Measurements from ENCODE around the gene OSBP2.

Gene OSBP2

DNA sequence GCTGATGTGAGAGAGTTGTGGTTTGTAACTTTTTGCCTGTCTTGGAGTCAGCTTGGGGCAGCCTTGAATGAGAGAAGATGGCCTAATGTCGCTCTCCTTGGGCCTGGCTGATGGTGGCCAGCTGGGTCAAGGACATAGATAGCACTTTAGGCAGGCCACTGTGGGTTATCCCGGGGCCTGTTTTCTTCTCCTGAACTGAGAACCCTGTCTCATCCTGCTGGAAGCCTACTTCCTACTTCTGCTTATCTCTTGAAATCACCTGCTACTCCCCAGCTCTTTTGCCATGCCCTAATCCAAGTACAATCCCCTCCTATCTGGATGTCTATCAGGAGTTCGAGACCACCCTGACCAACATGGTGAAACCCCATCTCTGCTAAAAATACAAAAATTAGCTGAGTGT, 49.5 kb downstream of the OSBP2 start:
- TF ChIP-seq REST (IDR thresholded peaks at IDR 0.05; ENCODE audit: low read depth) (no peak), TAF1 (IDR thresholded peaks at IDR 0.05; ENCODE audit: low read depth) (no peak), MAX (IDR thresholded peaks at IDR 0.05) (no peak), EGR1 (IDR thresholded peaks at IDR 0.05) (no peak), EP300 (IDR thresholded peaks at IDR 0.05; ENCODE audit: borderline replicate concordance) (no peak), RAD21 (IDR thresholded peaks at IDR 0.05; ENCODE audit: low read depth) (no peak), ZBTB7A (IDR thresholded peaks at IDR 0.05; ENCODE audit: low read depth) (no peak), FOXM1 (IDR thresholded peaks at IDR 0.05; ENCODE audit: borderline replicate concordance, low read depth) (no peak), USF1 (IDR thresholded peaks at IDR 0.05) (no peak), NFIC (IDR thresholded peaks at IDR 0.05) (no peak), CEBPB (IDR thresholded peaks at IDR 0.05) (no peak), CREB1 (IDR thresholded peaks at IDR 0.05; ENCODE audit: low read depth) (no peak), TEAD4 (IDR thresholded peaks at IDR 0.05) (no peak)

DNA sequence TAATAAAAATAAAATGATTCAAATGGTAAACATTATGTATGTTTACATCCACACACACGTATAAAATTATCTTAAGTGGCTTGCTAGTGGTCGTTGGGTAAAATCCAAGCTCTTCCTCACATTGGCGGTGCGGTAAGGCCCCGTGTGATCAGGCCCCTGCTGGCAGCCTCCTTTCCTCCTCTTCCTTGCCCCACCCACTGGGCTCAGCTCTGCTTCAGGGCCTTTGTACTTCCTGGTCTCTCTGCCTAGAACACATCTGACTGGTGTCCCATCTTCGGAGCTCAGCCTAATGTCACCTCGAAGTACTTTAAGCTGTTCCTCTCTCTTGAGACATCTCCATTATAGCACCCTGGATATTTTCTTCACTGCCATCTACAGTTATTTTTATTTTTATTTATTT, 52.8 kb downstream of the OSBP2 start:
- TF ChIP-seq EGR1 (IDR thresholded peaks at IDR 0.05): no peak
- no peak for TF ChIP-seq EP300 (IDR thresholded peaks at IDR 0.05; ENCODE audit: borderline replicate concordance)
- TF ChIP-seq FOXM1 (IDR thresholded peaks at IDR 0.05; ENCODE audit: borderline replicate concordance, low read depth): no peak
- no peak for TF ChIP-seq CEBPB (IDR thresholded peaks at IDR 0.05)
- no peak for TF ChIP-seq YY1 (IDR thresholded peaks at IDR 0.05; ENCODE audit: low read depth)
- no peak for TF ChIP-seq USF1 (IDR thresholded peaks at IDR 0.05)
- no peak for TF ChIP-seq ZBTB7A (IDR thresholded peaks at IDR 0.05; ENCODE audit: low read depth)
- no peak for TF ChIP-seq REST (IDR thresholded peaks at IDR 0.05; ENCODE audit: low read depth)
- TF ChIP-seq MAX (IDR thresholded peaks at IDR 0.05): no peak
- no peak for TF ChIP-seq CREB1 (IDR thresholded peaks at IDR 0.05; ENCODE audit: low read depth)
- no peak for TF ChIP-seq RAD21 (IDR thresholded peaks at IDR 0.05; ENCODE audit: low read depth)

DNA sequence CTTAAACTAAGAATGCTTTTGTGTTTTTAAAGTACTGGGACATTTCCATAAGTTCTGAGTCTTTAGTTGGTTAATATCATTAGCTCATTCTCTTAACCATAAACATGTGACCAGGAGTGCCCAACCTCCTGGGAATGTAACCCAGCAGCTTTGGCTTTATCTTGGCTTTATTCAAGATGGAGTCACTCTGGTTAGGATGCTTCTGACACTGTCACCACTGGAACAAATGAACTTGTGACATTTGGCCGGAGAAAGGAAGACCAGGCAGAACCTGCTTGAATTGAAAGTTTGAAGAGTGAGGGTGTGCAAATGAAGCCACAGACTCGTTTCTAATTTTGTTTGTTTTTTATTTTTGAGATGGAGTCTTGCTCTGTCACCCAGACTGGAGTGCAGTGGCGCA, 54.6 kb downstream of the OSBP2 start:
- TF ChIP-seq YY1 (IDR thresholded peaks at IDR 0.05; ENCODE audit: low read depth) (no peak), ZBTB7A (IDR thresholded peaks at IDR 0.05; ENCODE audit: low read depth) (no peak), NFIC (IDR thresholded peaks at IDR 0.05) (no peak), CREB1 (IDR thresholded peaks at IDR 0.05; ENCODE audit: low read depth) (no peak), EGR1 (IDR thresholded peaks at IDR 0.05) (no peak), MAX (IDR thresholded peaks at IDR 0.05) (no peak), USF1 (IDR thresholded peaks at IDR 0.05) (no peak)

DNA sequence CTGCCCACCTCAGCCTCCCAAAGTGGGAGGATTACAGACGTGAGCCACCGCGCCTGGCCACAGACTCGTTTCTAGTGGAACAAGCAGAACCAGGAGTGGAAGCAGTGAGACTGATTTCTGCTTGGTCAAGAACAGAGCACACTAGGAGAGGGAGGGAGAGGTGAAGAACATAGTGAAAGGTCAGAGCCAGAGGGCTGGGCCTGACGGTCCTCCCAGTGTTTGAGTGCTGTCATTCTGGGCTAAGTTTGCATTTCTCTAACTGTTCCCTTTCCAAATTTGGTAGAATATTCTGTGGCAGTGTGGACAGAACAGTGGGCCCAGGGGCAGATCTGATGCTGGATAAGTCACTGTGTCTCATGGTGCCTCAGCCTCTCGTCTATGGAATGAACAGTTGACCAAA, 55.2 kb downstream of the OSBP2 start:
- no peak for TF ChIP-seq EP300 (IDR thresholded peaks at IDR 0.05; ENCODE audit: borderline replicate concordance)
- no peak for TF ChIP-seq TEAD4 (IDR thresholded peaks at IDR 0.05)
- TF ChIP-seq EGR1 (IDR thresholded peaks at IDR 0.05): no peak
- no peak for TF ChIP-seq TAF1 (IDR thresholded peaks at IDR 0.05; ENCODE audit: low read depth)
- no peak for TF ChIP-seq MAX (IDR thresholded peaks at IDR 0.05)

DNA sequence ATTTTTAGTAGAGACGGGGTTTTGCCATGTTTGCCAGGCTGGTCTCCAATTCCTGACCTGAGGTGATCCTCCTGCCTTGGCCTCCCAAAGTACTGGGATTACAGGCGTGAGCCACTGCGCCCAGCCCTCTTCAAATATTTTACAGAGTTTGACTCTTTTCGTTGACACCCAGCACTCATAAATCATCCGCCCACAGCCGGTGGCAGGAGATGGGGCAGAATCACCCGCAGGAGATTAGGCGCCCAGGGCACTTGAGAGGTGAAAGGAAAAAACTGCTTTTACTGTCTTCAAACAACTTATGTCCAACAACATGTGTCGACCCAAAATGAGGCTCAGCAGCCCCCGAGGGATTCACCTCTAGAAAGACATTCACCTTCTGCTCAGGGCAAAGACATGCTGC, 56.9 kb downstream of the OSBP2 start:
- TF ChIP-seq RAD21 (IDR thresholded peaks at IDR 0.05; ENCODE audit: low read depth): no peak
- no peak for TF ChIP-seq USF1 (IDR thresholded peaks at IDR 0.05)
- TF ChIP-seq REST (IDR thresholded peaks at IDR 0.05; ENCODE audit: low read depth): no peak
- TF ChIP-seq TCF12 (IDR thresholded peaks at IDR 0.05; ENCODE audit: low read depth): no peak
- no peak for TF ChIP-seq ZBTB7A (IDR thresholded peaks at IDR 0.05; ENCODE audit: low read depth)
- TF ChIP-seq TAF1 (IDR thresholded peaks at IDR 0.05; ENCODE audit: low read depth): no peak
- no peak for TF ChIP-seq NFIC (IDR thresholded peaks at IDR 0.05)
- TF ChIP-seq EGR1 (IDR thresholded peaks at IDR 0.05): no peak

Measured in Ishikawa (cell line).